ENCODE data around the gene PAFAH1B1. TPM values are rescaled to one million over a fixed set of nuclear protein-coding genes. Genes with fewer than 3 reads are reported as not detected.

Gene PAFAH1B1
- total RNA-seq, 4 donors from 2014 or later = 33.4 to 91.6 (median 78.8) TPM

- TF ChIP-seq CTCF (IDR thresholded peaks at IDR 0.05) (no peak), POLR2A (IDR thresholded peaks at IDR 0.05) (no peak)
- no peaks in the 10 kb centered on the region for H3K9me3 ChIP-seq
- no peak for DNase-seq
- WGBS, 2 donors = 47 to 49% methylated on average over 2 of the region's 4 CpGs
- intact Hi-C loops (cut with DNase I) = no loop called here
- peaks cover 0 to 42% (median 0%) of the 10 kb centered on the region in 4 donors for H3K27me3 ChIP-seq
- H3K4me3 ChIP-seq = no peak overlapping the region
- H3K27ac ChIP-seq = no peak overlapping the region
- H3K4me1 ChIP-seq = peaks cover 14 to 49% (median 15%) of the 10 kb centered on the region in 3 donors
- H3K36me3 ChIP-seq = no peaks in the 10 kb centered on the region
Observed at GRCh38 chr17:2721603-2722002, 128.1 kb downstream of the PAFAH1B1 start.

GRCh38 chr17:2722611-2723010 is 129.2 kb downstream of the PAFAH1B1 start:
- TF ChIP-seq POLR2A (IDR thresholded peaks at IDR 0.05) (no peak), CTCF (IDR thresholded peaks at IDR 0.05) (no peak)
- no peaks in the 10 kb centered on the region for H3K36me3 ChIP-seq
- peaks cover 0 to 52% (median 0%) of the 10 kb centered on the region in 4 donors for H3K27me3 ChIP-seq
- H3K4me3 ChIP-seq = no peak overlapping the region
- DNase-seq = no peak
- WGBS, 2 donors = 44 to 86% methylated on average over 4 to 8 of the region's 10 CpGs
- no peak overlapping the region for H3K27ac ChIP-seq
- H3K9me3 ChIP-seq = no peaks in the 10 kb centered on the region
- H3K4me1 ChIP-seq = peaks cover 14 to 46% (median 15%) of the 10 kb centered on the region in 3 donors
- intact Hi-C loops (cut with DNase I) = no loop called here

- H3K9me3 ChIP-seq = no peaks in the 10 kb centered on the region
- intact Hi-C loops (cut with DNase I) = no loop called here
- DNase-seq = no peak
- peak overlapping the region; percentile 69 to 88 (median 76) for H3K27ac ChIP-seq
- H3K36me3 ChIP-seq = no peaks in the 10 kb centered on the region
- H3K4me3 ChIP-seq = peak overlapping the region; percentile 36 to 67 (median 54)
- H3K27me3 ChIP-seq = peaks cover 0 to 58% (median 0%) of the 10 kb centered on the region in 4 donors
- 24% methylated on average over 2 of the region's 18 CpGs; no CpG with 5 or more reads in 1 of the 2 donors for WGBS, 2 donors
- peaks cover 12 to 37% (median 14%) of the 10 kb centered on the region in 3 donors for H3K4me1 ChIP-seq
- no peak for TF ChIP-seq POLR2A (IDR thresholded peaks at IDR 0.05)
- no peak for TF ChIP-seq CTCF (IDR thresholded peaks at IDR 0.05)
Observed at GRCh38 chr17:2723505-2723996, 130.1 kb downstream of the PAFAH1B1 start.

GRCh38 chr17:2723997-2724783 is 130.7 kb downstream of the PAFAH1B1 start:
- no peak for TF ChIP-seq CTCF (IDR thresholded peaks at IDR 0.05)
- no peak for TF ChIP-seq POLR2A (IDR thresholded peaks at IDR 0.05)
- Histone ChIP-seq H3K4me1 (peaks cover 12 to 31% (median 14%) of the 10 kb centered on the region in 3 donors), H3K27ac (peak overlapping the region; percentile 69 to 88 (median 76)), H3K4me3 (peak overlapping the region; percentile 36 to 67 (median 54)), H3K36me3 (no peaks in the 10 kb centered on the region), H3K9me3 (no peaks in the 10 kb centered on the region), H3K27me3 (peaks cover 0 to 58% (median 0%) of the 10 kb centered on the region in 4 donors)
- 0 to 2% methylated on average over 10 to 12 of the region's 98 CpGs for WGBS, 2 donors
- intact Hi-C loops (cut with DNase I) = no loop called here
- DNase-seq = no peak

- Histone ChIP-seq H3K9me3 (no peaks in the 10 kb centered on the region), H3K27me3 (peaks cover 0 to 58% (median 0%) of the 10 kb centered on the region in 4 donors), H3K4me1 (peaks cover 12 to 26% (median 14%) of the 10 kb centered on the region in 3 donors), H3K4me3 (peak overlapping the region; percentile 36 to 67 (median 54)), H3K27ac (peak overlapping the region in 3 of 4 donors; percentile 69 to 88 (median 72)), H3K36me3 (no peaks in the 10 kb centered on the region)
- TF ChIP-seq POLR2A (IDR thresholded peaks at IDR 0.05) (peak in 1 of 4 donors; percentile 8), CTCF (IDR thresholded peaks at IDR 0.05) (peak in 2 of 6 experiments; percentile 9 to 34)
- no peak for DNase-seq
- intact Hi-C loops (cut with DNase I) = no loop called here
- WGBS, 2 donors = 3% methylated on average over 8 of the region's 40 CpGs; no CpG with 5 or more reads in 1 of the 2 donors
Observed at GRCh38 chr17:2724784-2725164, 131.3 kb downstream of the PAFAH1B1 start.

Data from esophagus squamous epithelium (tissue), 5 donors.